Cortex of kidney (tissue), 1 donor: ENCODE results near the gene FAM184A.
"Not testable (repeated sequence)": the region's sequence is repeated elsewhere in the genome, so short reads cannot be mapped to it uniquely, and the experiment has no call there.

ENCODE experiments used
- DNase-seq: peaks from one replicate; lab custom pipeline; 2025; lab: John Stamatoyannopoulos, UW

The FAM184A gene

DNA sequence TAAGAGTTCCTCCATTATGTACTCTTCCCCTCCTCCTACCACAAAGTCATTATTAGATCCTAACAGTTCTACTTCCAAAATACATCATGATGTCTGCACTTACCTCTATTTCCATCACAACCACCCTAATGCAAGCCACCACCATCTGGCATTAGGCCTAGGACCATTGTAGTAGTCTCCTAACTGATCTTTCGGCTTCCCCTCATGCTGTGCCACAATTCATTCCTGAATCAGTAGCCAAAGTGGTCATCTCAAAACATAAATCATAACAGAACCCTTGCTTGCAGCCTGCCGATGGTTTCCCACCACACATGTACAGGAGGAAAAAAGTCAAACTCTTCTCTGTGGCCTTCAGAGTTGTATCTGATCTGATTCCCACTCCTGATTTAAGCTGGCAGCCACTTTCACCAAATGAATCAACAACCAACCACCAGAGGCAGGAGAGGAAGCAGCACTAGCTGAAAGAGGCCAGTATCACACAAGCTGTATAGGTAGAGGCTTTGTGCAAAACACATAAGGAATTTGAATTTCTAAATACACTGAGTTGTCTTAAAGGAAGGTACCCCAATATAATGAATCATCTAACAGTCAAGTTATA, 26.1 kb downstream of the FAM184A start:
- no peak for DNase-seq

DNA sequence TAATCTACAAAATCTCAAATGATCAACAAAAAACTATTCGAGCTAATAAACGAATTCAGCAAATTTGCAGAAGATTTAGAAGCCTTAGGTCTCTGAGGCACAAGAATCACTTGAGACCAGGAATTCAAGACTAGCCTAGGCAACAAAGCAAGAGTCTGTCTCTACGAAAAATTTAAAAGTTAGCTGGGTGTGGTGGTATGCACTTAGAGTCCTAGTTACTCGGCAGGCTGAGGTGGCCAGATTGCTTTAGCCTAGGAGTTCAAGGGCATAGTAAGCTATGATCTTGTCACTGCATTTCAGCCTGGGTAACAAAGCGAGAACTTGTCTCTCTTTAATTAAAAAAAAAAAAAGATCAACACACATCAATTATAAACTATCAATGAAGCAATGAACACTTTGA, 34.2 kb downstream of the FAM184A start:
- no peak for DNase-seq

DNA sequence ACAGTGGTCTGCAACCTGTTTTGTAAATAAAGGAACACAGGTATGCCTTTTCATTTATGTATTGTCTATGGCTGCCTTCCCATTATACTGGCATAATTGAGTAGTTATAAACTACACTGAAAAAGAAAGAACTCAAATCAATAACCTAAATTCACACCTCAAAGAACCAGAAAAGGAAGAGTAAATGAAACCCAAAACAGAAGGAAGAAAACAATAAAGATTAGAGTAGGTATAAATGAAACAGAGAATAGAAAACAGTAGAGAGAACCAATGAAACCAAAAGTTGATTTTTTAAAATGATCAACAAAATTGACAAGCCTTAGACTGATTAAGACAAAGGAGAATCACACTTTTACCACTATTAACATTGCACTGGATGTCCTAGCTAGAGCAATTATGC, 34.7 kb downstream of the FAM184A start:
- no peak for DNase-seq

DNA sequence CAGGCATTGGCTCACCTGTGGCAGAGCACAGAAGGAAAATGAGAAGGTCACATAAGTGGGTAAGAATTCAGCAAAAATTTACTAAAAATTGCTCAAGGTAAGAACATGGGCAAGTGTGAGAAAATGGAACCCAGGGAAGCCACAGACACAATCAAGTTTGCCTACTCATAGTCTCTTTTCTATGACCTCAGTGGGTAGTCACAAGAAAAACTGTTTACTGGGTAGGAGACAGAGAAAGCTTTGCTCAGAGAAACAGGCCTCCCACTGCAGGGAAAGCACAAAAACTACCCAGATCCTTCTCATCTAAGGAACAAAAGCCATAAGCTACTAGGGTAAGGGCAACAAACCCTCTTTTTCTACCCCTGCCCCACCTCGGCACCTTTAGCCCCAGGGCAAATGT, 35.2 kb downstream of the FAM184A start:
- DNase-seq: no peak

DNA sequence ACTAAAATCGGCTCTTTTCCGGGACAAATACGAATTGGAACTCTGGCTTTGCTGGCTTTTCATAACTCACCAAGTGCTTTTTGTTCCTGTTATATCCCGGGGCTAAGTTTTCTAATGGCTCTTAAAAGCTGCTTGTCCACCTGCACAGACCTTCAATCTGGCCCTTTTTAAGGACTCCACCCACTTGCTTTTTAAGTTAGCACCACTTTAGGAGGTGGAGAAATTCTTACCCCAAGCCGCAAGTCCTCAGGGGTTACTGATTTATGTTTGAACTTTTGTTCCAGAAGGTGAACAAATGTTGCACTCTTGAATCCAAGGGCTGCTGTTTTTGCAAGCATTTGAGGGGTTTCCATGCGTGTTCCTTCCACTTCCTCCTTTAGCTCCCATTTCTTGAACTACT, 37.8 kb downstream of the FAM184A start:
- DNase-seq: no peak

GRCh38 chr6:119040229-119040628, 38.2 kb downstream of the FAM184A start:
- DNase-seq: no peak

DNA sequence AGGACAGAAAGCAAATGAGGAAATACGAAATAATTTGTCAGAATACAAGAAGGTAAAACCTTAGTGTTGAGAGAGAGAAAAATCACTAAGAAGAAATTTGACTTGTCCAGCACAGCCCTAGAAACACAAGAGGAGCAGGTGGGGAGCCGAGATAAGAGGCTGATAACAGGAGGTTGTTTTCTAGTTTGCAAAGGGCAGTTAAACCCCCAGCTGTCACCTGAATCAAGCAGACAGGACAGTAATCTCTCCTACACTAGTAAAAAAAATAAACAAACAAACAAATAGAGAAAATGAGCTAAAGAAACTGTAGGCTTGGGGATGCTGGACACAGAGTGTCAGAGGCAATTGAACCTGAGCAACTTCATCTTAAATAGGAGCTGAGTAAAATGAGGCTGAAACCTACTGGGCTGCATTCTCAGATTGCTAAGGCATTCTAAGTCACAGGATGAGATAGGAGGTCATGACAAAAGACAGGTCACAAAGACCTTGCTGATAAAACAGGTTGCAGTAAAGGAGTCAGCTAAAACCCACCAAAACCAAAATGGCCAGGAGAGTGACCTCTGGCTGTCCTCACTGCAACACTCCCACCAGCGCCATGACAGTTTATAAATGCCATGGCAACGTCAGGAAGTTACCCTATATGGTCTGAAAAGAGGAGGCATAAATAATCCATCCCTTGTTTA, 40.4 kb downstream of the FAM184A start:
- no peak for DNase-seq

- no peak for DNase-seq
Observed at GRCh38 chr6:119037264-119037663, 41.2 kb downstream of the FAM184A start.

- no peak for DNase-seq
Observed at GRCh38 chr6:119036081-119036480, 42.4 kb downstream of the FAM184A start.

DNA sequence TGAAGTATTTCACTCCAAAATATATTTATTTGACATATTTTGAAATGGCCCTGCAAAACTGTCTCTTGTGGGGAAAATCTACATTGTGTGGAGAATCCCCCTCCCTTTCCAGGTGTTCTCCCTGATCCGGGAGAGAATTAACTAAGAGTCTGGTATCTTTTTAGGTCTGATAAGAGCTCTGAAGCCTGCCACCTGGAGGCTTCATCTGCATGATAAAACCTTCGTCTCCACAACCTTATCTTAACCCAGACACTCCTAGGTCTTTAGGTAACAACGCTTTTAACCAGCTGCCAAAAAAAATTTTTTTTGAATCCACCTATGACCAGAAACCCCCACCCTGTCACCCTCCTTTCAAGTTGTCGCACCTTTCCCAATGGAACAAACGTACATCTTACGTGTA, 43.0 kb downstream of the FAM184A start:
- no peak for DNase-seq

DNA sequence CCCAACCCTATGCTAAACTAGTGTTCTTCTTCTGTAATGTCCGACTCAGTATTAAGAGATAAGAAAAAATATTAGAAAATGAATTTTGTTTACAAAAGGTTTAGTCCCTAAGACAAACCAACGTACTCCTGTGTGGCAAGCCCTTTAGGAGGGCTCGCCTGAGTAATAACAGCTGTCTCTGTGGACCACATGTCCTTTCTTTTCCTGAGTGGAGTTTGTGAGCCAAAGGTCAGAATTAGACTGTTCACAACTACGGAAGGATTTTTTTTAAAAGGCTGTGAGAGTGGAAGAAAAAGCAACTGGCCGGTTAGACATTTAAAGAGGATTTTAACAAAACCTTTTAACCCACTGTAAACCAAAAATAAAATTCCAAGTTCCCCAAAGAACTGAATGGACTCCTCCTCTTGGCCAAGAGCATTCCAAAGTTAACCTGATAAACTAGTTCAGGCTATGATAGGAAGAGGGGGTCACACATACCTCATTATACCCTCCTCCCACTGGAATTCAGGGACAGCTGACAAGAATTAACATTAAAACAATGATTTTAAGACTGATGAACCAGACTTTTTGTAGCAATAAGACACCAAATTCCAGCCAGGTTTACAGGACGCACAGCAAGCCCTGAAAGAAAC, 43.5 kb downstream of the FAM184A start:
- DNase-seq: no peak

GRCh38 chr6:119032428-119032827, 46.0 kb downstream of the FAM184A start:
- no peak for DNase-seq

DNA sequence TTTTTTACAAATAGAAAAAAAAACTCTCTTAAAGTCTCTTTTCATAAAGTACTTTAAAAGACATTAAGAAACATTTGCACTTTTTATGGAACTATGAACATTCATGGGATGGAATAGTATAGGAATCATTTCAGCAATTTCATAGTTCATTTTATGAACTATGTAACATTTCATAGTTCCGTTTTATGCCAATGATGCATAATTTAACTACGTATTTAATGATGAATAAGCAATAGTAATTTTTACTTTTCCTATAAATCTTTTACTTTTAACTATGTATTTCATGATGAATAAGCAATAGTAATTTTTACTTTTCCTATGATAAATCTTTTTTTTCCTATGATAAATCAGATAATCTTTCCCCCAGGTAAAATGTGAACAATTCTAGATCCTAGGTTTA, 47.7 kb downstream of the FAM184A start:
- no peak for DNase-seq

DNA sequence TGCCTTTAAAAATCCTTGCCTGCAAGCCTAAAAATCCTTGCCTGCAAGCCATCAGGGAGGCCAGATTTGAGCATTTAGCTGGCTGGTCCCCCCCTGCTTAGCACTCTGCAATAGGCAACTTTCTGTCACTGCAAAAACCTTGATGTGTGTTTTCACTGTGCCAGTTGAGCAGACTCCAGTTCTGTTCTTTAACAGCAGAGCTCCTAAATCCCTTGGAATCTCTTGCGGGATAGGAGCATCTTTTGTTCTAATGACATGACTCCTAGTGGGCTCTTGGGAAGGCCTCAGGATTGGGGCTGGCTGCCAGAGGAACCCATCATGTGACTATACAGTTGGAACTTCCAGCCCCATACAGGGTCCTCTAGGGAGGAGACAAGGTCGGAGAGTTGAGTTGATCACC, 50.4 kb downstream of the FAM184A start:
- no peak for DNase-seq

GRCh38 chr6:119027465-119027864, 51.0 kb downstream of the FAM184A start:
- DNase-seq: no peak

GRCh38 chr6:119026822-119027221, 51.6 kb downstream of the FAM184A start:
- no peak for DNase-seq

- DNase-seq: no peak
Observed at GRCh38 chr6:119025793-119026192, 52.7 kb downstream of the FAM184A start.

GRCh38 chr6:119024111-119024510, 54.4 kb downstream of the FAM184A start:
- DNase-seq: no peak

DNA sequence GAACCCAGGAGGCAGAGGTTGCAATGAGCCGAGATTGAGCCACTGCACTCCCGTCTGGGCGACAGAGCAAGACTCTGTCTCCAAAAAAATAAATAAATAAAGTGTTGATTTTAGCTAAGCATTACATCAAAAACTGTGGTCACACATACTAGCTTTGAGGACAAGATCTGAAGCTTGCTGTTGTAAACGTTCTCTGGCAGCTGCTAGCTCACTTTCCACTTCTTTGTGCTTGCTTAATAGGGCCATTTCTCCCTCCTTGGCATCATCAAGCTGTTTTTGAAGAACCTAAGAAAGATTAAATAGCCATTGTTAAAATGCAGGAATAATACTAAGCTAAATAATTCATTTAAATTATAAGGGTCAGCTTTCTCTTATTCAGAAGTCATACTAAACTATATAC, 55.7 kb downstream of the FAM184A start:
- DNase-seq: no peak

- no peak for DNase-seq
Observed at GRCh38 chr6:119020597-119021561, 57.6 kb downstream of the FAM184A start.

DNA sequence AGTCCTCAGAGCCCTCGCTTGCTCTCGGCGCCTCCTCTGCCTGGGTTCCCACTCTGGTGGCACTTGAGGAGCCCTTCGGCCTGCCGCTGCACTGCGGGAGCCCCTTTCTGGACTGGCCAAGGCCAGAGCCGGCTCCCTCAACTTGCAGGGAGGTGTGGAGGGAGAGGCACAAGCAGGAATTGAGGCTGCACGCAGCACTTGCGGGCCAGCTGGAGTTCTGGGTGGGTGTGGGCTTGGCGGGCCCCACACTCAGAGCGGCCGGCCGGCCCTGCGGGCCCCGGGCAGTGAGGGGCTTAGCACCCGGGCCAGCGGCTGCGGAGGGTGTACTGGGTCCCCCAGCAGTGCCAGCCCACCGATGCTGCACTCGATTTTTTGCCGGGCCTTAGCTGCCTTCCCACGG, 63.3 kb downstream of the FAM184A start:
- not testable (repeated sequence) for DNase-seq

DNA sequence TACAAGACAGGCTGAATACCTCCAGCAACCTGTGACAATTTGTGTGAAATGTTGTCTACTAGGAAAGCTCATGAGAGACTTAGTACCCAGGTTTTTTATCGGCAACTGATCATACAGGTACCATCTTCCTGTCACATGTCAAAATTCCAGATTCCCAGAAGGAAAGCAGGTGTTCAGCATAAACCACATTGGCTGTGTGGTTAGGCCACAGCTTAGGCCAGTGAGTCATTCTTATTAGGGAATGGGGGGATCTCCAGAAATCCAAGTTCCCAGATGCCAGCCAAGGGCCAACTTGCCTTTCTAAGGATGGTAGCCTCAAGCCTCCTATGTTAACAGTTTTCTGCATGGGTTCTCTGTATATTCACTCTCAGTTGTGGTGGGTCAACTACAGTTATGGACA, 65.9 kb downstream of the FAM184A start:
- DNase-seq: no peak
